ENCODE data around the gene SLC6A4. TPM values are rescaled to one million over a fixed set of nuclear protein-coding genes. Genes with fewer than 3 reads are reported as not detected.

Gene SLC6A4
- total RNA-seq, 1 experiment from 2014 or later, result 0.02 TPM

GRCh38 chr17:30274887-30275286, 39.4 kb upstream of the SLC6A4 start:
- TF ChIP-seq, protein P1, sequence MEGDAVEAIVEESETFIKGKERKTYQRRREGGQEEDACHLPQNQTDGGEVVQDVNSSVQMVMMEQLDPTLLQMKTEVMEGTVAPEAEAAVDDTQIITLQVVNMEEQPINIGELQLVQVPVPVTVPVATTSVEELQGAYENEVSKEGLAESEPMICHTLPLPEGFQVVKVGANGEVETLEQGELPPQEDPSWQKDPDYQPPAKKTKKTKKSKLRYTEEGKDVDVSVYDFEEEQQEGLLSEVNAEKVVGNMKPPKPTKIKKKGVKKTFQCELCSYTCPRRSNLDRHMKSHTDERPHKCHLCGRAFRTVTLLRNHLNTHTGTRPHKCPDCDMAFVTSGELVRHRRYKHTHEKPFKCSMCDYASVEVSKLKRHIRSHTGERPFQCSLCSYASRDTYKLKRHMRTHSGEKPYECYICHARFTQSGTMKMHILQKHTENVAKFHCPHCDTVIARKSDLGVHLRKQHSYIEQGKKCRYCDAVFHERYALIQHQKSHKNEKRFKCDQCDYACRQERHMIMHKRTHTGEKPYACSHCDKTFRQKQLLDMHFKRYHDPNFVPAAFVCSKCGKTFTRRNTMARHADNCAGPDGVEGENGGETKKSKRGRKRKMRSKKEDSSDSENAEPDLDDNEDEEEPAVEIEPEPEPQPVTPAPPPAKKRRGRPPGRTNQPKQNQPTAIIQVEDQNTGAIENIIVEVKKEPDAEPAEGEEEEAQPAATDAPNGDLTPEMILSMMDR (conservative IDR thresholded peaks at IDR 0.05), result no peak
- Histone ChIP-seq H3K79me2 (ENCODE audit: insufficient read depth, low read length) (no peaks in the 10 kb centered on the region), H4K91ac (ENCODE audit: insufficient read length, low read depth, low read length) (no peak overlapping the region), H2BK20ac (ENCODE audit: low read depth, low read length, poor library complexity, severe bottlenecking) (no peak overlapping the region), H3K14ac (ENCODE audit: insufficient read depth, low read length) (no peak overlapping the region), H2BK120ac (ENCODE audit: low read depth, low read length, poor library complexity, severe bottlenecking) (no peak overlapping the region), H3K56ac (ENCODE audit: insufficient read length, low read depth, low read length) (no peak overlapping the region), H3K9me3 (ENCODE audit: control insufficient read depth, low read depth, low read length) (no peaks in the 10 kb centered on the region), H3K27ac (ENCODE audit: insufficient read length, low read depth, low read length) (no peak overlapping the region), H3K23me2 (ENCODE audit: insufficient read length, low read depth, low read length, poor library complexity, severe bottlenecking) (no peaks in the 10 kb centered on the region), H3K18ac (ENCODE audit: insufficient read length, low read depth, low read length) (no peak overlapping the region), H2BK5ac (ENCODE audit: insufficient read length, low read length) (no peak overlapping the region), H3K4me2 (ENCODE audit: insufficient read depth, insufficient read length, low read length) (no peak overlapping the region), H3K4me1 (ENCODE audit: insufficient read depth, low read length) (no peaks in the 10 kb centered on the region), H3T11ph (ENCODE audit: low read length) (no peak overlapping the region), H3K27me3 (ENCODE audit: insufficient read depth, low read length) (no peaks in the 10 kb centered on the region), H2AFZ (ENCODE audit: low read length) (no peak overlapping the region), H2BK12ac (ENCODE audit: insufficient read length, low read depth, low read length) (no peak overlapping the region), H4K20me1 (ENCODE audit: control insufficient read depth, insufficient read depth, insufficient read length) (no peaks in the 10 kb centered on the region), H2BK15ac (ENCODE audit: low read depth, low read length) (no peak overlapping the region), H3K4ac (ENCODE audit: low read depth, low read length) (no peak overlapping the region), H3K23ac (ENCODE audit: insufficient read length, low read depth, low read length) (no peak overlapping the region), H4K5ac (ENCODE audit: insufficient read length, low read depth, low read length) (no peak overlapping the region), H4K8ac (replicated peaks; ENCODE audit: insufficient read length, low read depth, low read length) (no peak overlapping the region), H3K79me1 (ENCODE audit: insufficient read depth, low read depth, low read length, poor library complexity, severe bottlenecking) (no peaks in the 10 kb centered on the region), H3K9ac (ENCODE audit: extremely low read depth, insufficient read length, low read length) (no peak overlapping the region), H2AK5ac (ENCODE audit: insufficient read length, low read length) (no peak overlapping the region)
- H3K36me3 Mint-ChIP-seq (ENCODE audit: insufficient read depth in 1 of 3, low read depth in 3 of 3), result peaks cover 19 to 60% (median 44%) of the 10 kb centered on the region in 3 experiments; a peak in 6 of 7 replicates
- no peaks in the 10 kb centered on the region for H3K4me1 Mint-ChIP-seq
- H3K27me3 Mint-ChIP-seq (ENCODE audit: low read depth), result no peaks in the 10 kb centered on the region
- WGBS (ENCODE audit: extremely low coverage, insufficient read length, low lambda C conversion rate), result no CpG with 5 or more reads among the region's 3 CpGs
- DNase-seq, result no peak
- no peak overlapping the region for H3K4me3 Mint-ChIP-seq
- no peak overlapping the region for H3K27ac Mint-ChIP-seq
- no peaks in the 10 kb centered on the region for H3K9me3 Mint-ChIP-seq

Measured in H9 (cell line).